NT2/D1 (cell line): ENCODE data around the gene VEGFD.

Source experiments
- DNase-seq: peaks from one replicate; pipeline ENCODE4 v3.0.0-alpha.2; 2011; ENCODE audit warnings: low read depth, low spot score
- H3K27me3 ChIP-seq: 2 replicates; pipeline ENCODE4 v1.6.0; 2011; ENCODE audit warnings: mild to moderate bottlenecking; ENCODE audit not compliant: insufficient read length, insufficient read depth
- H3K36me3 ChIP-seq: 2 replicates; pipeline ENCODE4 v1.6.1; 2011; ENCODE audit warnings: mild to moderate bottlenecking, low read length, mixed read lengths; ENCODE audit not compliant: insufficient read depth, insufficient read length
- H3K4me1 ChIP-seq: 2 replicates; pipeline ENCODE4 v1.5.1; 2011; ENCODE audit not compliant: insufficient read depth, insufficient read length
- H3K4me3 ChIP-seq: 2 replicates; pipeline ENCODE4 v1.5.1; 2011; ENCODE audit warnings: low read depth; ENCODE audit not compliant: insufficient read length
- H3K9ac ChIP-seq: 2 replicates; pipeline ENCODE4 v1.6.0; 2011; ENCODE audit warnings: low read depth; ENCODE audit not compliant: insufficient read length
- H3K9me3 ChIP-seq: 2 replicates; pipeline ENCODE4 v1.5.1; 2011; ENCODE audit warnings: mild to moderate bottlenecking, low read length; ENCODE audit not compliant: insufficient read depth
- SUZ12 ChIP-seq: IDR thresholded peaks from 2 replicates; pipeline ENCODE4 v1.6.1; 2011; ENCODE audit not compliant: insufficient read length, insufficient read depth; ENCODE audit errors: extremely low read depth
- YY1 ChIP-seq: IDR thresholded peaks from 2 replicates; pipeline ENCODE4 v1.6.1; 2011; ENCODE audit not compliant: insufficient read length, insufficient read depth
- ZNF274 ChIP-seq: IDR thresholded peaks from 2 replicates; pipeline ENCODE4 v1.6.1; 2011; ENCODE audit warnings: mild to moderate bottlenecking, low read depth, low read length

VEGFD gene

DNA sequence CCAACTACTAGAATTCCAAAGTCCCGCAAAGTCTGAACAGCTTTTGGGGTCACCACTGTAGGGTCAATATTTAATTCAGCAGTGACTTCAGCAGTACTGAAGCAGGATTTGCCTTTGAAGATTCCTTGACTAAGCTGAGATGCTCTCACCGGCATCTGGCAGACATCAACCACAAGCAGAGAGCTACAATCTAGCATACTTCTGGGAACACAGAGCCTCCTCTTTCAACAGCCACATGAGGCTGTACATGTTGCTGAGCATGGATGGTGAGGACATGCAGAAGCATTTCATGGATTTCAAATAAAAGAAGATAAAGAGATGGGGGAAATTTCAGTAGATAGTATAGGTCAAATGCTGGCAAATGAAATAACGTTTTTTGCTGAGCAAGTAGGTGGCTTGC is 62.1 kb downstream of the VEGFD start:
- peaks cover 34% of the 10 kb centered on the region for H3K36me3 ChIP-seq
- no peaks in the 10 kb centered on the region for H3K9me3 ChIP-seq
- H3K9ac ChIP-seq, result no peak overlapping the region
- no peaks in the 10 kb centered on the region for H3K27me3 ChIP-seq
- H3K4me3 ChIP-seq, result no peak overlapping the region
- no peak for TF ChIP-seq ZNF274
- TF ChIP-seq SUZ12, result no peak
- no peak for TF ChIP-seq YY1
- no peak for DNase-seq
- H3K4me1 ChIP-seq, result no peaks in the 10 kb centered on the region

DNA sequence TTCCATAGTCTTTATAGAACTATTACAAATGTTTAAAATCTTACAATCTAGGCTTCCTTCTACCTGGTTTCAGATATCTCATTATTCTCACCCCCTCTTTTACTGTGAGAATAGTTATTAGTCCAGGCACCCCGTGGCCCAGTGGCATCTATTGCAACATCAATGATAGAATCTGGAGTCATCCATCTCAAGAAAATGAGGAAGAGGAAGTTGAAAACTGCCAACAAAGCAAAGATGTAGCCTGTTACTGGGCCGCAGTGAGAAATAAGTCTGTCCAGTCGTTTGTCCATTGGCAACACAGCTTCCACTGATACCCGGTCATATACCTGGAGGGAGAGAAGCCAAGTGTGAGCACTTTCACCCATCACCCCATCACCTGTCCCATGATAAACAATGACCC is 62.8 kb downstream of the VEGFD start:
- no peaks in the 10 kb centered on the region for H3K27me3 ChIP-seq
- H3K9me3 ChIP-seq, result no peaks in the 10 kb centered on the region
- no peak overlapping the region for H3K9ac ChIP-seq
- DNase-seq, result no peak
- no peaks in the 10 kb centered on the region for H3K4me1 ChIP-seq
- H3K4me3 ChIP-seq, result no peak overlapping the region
- TF ChIP-seq SUZ12, result no peak
- no peak for TF ChIP-seq YY1
- no peak for TF ChIP-seq ZNF274
- peaks cover 34% of the 10 kb centered on the region for H3K36me3 ChIP-seq

DNA sequence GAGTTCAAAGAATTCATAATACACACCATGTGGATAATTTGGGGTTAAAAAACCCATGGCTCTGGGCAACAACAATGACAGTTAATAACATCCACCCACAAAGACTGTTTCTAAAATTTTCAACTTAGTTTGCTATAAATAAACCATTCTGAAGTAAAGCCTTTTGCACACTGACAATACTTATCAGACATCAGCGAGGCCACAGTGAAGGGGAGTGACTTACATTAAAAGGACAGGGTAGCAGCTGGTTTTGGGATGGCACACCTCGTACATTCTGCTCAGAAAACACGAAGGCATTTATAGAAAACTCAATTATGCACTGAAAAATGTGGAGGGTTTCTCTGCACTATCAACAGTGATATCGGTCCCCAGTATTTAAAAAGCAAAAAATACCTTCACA is 63.9 kb downstream of the VEGFD start:
- Histone ChIP-seq H3K36me3 (peaks cover 34% of the 10 kb centered on the region), H3K27me3 (no peaks in the 10 kb centered on the region), H3K4me1 (no peaks in the 10 kb centered on the region), H3K9ac (no peak overlapping the region), H3K9me3 (no peaks in the 10 kb centered on the region), H3K4me3 (no peak overlapping the region)
- DNase-seq, result no peak
- no peak for TF ChIP-seq ZNF274
- TF ChIP-seq YY1, result no peak
- no peak for TF ChIP-seq SUZ12

DNA sequence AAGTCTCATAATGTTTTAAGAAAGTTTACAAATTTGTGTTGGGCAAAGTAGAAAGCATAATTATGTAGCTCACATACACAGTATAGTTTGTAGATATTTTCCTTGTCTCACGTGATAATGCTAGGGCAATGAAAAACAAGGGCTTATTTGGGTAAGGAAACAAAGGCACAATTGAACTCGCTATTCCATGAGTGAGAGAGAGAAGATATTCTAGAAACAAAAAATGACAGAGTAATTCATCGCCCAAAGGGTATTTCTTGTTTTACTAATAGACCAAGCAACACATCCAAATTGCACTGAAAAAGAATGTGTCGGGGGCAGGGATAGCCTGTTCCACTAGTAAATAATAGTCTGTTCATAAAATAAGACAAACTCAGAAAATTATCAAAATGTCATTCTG is 65.1 kb downstream of the VEGFD start:
- Histone ChIP-seq H3K9ac (no peak overlapping the region), H3K36me3 (peaks cover 25% of the 10 kb centered on the region), H3K27me3 (no peaks in the 10 kb centered on the region), H3K9me3 (no peaks in the 10 kb centered on the region), H3K4me1 (no peaks in the 10 kb centered on the region), H3K4me3 (no peak overlapping the region)
- no peak for DNase-seq
- no peak for TF ChIP-seq YY1
- TF ChIP-seq SUZ12, result no peak
- no peak for TF ChIP-seq ZNF274

DNA sequence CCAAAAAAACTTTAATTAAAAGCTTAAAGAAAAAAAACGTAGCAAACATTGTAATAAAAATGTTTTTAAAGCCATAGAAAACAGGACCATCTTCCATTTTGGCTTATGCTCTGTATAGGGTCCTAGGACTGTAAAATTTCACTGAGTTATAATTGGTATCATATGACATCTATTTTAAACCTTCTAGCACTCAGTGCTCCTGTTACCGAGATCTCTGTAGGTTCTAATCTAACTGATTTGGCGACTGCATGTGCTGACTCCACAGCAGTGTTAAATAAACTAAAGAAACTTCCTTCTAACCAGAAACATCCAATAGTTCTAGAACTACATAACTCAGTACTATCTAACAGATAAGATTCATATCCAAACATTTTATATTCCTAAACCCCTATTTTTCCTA is 68.7 kb downstream of the VEGFD start, which contains the start of gene ASB11:
Gene ASB11 (minus strand): TSS at position 132 of the 400 bp plus-strand sequence. CDS start 35 bp downstream, at position 97.
- Histone ChIP-seq H3K27me3 (no peaks in the 10 kb centered on the region), H3K36me3 (peaks cover 3% of the 10 kb centered on the region), H3K4me1 (no peaks in the 10 kb centered on the region), H3K4me3 (no peak within 1 kb of the TSS), H3K9me3 (no peaks in the 10 kb centered on the region), H3K9ac (no peak within 1 kb of the TSS)
- no peak for DNase-seq
- TF ChIP-seq SUZ12, result no peak
- no peak for TF ChIP-seq YY1
- no peak for TF ChIP-seq ZNF274

DNA sequence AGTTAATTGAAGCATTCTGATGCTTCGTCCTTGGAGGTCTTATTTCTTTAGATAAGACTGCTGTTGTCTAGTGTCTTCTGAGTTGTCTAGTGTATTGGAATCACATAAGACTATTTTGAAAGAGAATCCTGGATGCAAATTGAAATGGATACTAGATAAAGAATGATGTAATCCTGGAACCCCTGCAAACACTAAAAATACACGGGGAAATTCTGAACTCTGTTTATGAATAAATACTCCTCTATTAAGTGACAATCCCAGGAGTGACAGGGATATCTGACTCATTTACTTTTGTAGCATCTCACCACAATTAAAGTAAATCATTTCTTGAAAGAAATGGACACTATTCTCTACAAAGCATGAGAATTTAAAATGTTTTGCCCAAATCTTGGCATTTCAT is 69.7 kb downstream of the VEGFD start:
- H3K9me3 ChIP-seq, result no peaks in the 10 kb centered on the region
- H3K36me3 ChIP-seq, result no peaks in the 10 kb centered on the region
- no peak for TF ChIP-seq SUZ12
- no peak for TF ChIP-seq ZNF274
- TF ChIP-seq YY1, result no peak
- no peaks in the 10 kb centered on the region for H3K4me1 ChIP-seq
- no peaks in the 10 kb centered on the region for H3K27me3 ChIP-seq
- DNase-seq, result no peak
- no peak overlapping the region for H3K9ac ChIP-seq
- no peak overlapping the region for H3K4me3 ChIP-seq

DNA sequence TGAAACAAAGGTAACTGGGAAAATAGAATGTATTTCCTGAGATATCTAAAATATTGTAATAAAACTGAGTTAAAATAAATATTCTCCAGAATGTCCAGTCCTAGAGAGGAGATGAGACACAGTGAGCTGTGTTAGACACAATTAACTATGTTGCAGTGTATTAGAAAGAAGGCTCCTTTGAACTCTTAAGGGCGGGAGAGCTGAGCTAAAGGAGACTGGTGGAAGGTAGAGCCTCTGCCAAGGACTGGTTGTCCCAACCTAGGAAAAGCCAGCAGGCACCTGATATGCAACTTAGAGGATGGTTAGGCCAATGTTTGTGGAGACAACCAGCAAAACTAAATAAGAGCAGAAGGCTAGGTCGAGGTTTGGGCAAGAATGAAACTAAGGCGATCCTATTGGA is 73.1 kb downstream of the VEGFD start:
- Histone ChIP-seq H3K9ac (no peak overlapping the region), H3K36me3 (no peaks in the 10 kb centered on the region), H3K4me1 (no peaks in the 10 kb centered on the region), H3K4me3 (no peak overlapping the region), H3K9me3 (no peaks in the 10 kb centered on the region), H3K27me3 (no peaks in the 10 kb centered on the region)
- DNase-seq, result no peak
- no peak for TF ChIP-seq YY1
- no peak for TF ChIP-seq ZNF274
- no peak for TF ChIP-seq SUZ12
